Right cardiac atrium (tissue), 5 donors: ENCODE data around the gene VSTM4. TPM values are rescaled to one million over a fixed set of nuclear protein-coding genes. Genes with fewer than 3 reads are reported as not detected.

Experiments used
- microRNA-seq, 2 donors: library from miRNA; unstranded; fragments of <30 nt; microRNA quantifications; one replicate each; pipeline ENCODE4 v1.2.0, GENCODE V29; 2020 to 2021
- polyA plus RNA-seq: library from polyadenylated mRNA; stranded (reverse); fragments of 200-250 nt; gene quantifications from one replicate; pipeline ENCODE4 v1.2.3, GENCODE V29; 2013
- total RNA-seq, 4 donors: library from RNA; stranded (reverse); fragmentation: NEBNext Ultra II Directional; extraction: Animal tissue kit (Norgen Biotek cat#: 25700); gene quantifications; one replicate each; pipeline ENCODE4 v1.2.1, GENCODE V29; 2021
- donor health status: healthy with polysubstance abuse.
- donor health status: DM: no; HTN: yes; CAD: no.
- donor health status: DM: no; HTN: no; CAD: no.
- donor health status: DM: no; HTN: yes; CAD: no; lungs with severe emphysema.
- donor health status: DM: yes; HTN: yes; CAD: no.

The VSTM4 gene
- total and polyA plus RNA-seq, 5 donors = 9.9 to 23.8 (median 21.4) TPM

Small RNA genes lying within 50 kb of the gene (microRNA-seq; reads per million reads assigned to microRNA genes)
- gene MIR4294 = 0 reads per million in 2 donors

Other genes starting within 250 kb of the VSTM4 start
- gene LRRC18, start 175.7 kb downstream of the VSTM4 start, total RNA-seq = not detected
- gene LRRC18, start 175.7 kb downstream of the VSTM4 start, polyA plus RNA-seq = not detected
- not detected for gene FAM170B, start 18.5 kb upstream of the VSTM4 start, total RNA-seq
- gene FAM170B, start 18.5 kb upstream of the VSTM4 start, polyA plus RNA-seq = not detected
- gene TMEM273, start 72.9 kb upstream of the VSTM4 start, total RNA-seq = 10 to 100 TPM in 3 of 4 donors, 1 to 10 TPM in 1; 9.6 to 36.9 (median 24.2) TPM
- 23.6 TPM for gene TMEM273, start 72.9 kb upstream of the VSTM4 start, polyA plus RNA-seq
- gene C10orf71, start 183.6 kb upstream of the VSTM4 start, total RNA-seq = 10 to 100 TPM; 29.3 to 98.9 (median 73.2) TPM
- gene C10orf71, start 183.6 kb upstream of the VSTM4 start, polyA plus RNA-seq = 27.8 TPM